ENCODE measurements around the gene POC1A.

The POC1A gene
- 0.54 to 1.5 (median 1.3) reads per million in 4 donors for total RNA-seq

GRCh38 chr3:52154135-52155094 lies at the start of gene POC1A:
POC1A (minus strand) TSS chr3:52154423; CDS start chr3:52154372, 51 bp downstream.
- DNase-seq = peak; percentile 71 to 94 (median 77)

DNA sequence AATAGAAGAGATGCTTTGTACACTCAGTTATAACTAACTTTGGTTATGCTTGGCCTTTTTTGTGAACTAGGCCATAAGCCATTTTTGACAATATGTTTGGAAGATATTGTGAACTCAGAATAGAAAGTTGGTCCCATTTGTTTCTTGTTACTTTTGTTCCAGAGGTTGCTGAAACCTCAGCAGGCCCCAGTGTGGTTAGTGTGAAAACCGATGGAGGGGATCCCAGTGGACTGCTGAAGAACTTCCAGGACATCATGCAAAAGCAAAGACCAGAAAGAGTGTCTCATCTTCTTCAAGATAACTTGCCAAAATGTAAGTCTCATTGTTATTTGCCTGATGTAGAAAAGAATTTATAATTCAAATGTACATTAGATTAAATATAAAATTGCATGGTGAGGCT lies 49.5 kb upstream of the POC1A start:
- no peak for DNase-seq

DNA sequence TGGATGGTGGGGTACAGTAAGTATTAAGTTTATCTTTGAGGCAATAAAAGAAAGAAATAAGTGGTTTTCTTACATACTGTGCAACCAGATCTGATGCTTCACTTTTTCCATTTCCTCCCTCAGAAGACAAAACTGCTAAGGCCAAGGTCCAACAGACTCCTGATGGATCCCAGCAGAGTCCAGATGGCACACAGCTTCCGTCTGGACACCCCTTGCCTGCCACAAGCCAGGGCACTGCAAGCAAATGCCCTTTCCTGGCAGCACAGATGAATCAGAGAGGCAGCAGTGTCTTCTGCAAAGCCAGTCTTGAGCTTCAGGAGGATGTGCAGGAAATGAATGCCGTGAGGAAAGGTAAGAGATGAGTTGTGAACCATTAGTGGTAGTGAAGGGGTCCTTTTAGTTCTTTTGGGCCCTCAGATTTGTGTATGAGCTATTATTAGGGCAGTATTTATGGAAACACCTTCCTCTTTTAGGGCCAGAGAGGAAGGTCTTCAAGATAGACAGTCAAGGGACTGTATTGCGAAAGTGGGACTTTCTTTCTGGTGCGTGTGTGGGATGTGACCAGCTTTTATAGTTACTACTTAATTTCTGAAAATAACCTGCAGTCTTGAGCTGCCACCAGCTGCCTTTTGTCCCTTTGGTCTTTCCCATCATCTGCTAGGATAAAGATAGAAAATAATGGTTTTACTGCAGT lies 48.3 kb upstream of the POC1A start:
- DNase-seq = no peak

GRCh38 chr3:52200981-52201679 lies 46.9 kb upstream of the POC1A start:
- DNase-seq = no peak

DNA sequence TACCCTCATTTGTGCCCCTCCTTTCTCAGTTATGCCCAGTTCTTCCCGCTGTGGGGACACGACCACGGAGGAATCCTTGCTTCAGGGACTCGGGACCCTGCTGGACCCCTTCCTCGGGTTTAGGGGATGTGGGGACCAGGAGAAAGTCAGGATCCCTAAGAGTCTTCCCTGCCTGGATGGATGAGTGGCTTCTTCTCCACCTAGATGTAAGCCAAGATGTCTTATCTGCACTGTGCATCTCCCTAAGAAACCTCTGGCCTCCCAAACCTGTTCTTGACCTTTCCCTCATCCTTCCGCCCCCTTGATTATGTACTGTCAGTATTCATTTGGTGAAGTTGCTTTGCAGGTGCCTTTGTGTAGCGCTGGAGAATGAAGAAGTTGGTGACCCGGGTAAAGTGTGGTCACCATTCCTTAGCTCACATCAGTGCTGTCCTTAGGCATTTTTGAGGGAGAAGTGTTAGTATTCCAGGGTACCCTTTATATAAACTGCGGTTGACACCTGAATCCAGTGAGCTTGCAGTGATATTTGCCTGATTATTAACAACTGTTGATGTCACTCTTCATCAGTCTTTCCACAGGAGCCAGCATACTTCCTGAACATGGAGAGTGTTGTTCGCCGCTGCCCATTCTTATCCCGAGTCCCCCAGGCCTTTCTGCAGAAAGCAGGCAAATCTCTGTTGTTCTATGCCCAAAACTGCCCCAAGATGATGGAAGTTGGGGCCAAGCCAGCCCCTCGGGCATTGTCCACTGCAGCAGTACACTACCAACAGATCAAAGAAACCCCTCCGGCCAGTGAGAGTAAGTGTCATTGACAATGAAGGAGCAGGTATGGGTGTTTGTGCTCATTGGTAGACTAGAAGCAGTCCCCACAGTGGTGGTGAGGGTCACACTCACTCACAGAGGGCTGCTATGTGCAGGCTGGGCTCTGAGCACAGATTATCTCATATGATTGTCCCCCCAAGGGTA lies 44.7 kb upstream of the POC1A start:
- DNase-seq = no peak

DNA sequence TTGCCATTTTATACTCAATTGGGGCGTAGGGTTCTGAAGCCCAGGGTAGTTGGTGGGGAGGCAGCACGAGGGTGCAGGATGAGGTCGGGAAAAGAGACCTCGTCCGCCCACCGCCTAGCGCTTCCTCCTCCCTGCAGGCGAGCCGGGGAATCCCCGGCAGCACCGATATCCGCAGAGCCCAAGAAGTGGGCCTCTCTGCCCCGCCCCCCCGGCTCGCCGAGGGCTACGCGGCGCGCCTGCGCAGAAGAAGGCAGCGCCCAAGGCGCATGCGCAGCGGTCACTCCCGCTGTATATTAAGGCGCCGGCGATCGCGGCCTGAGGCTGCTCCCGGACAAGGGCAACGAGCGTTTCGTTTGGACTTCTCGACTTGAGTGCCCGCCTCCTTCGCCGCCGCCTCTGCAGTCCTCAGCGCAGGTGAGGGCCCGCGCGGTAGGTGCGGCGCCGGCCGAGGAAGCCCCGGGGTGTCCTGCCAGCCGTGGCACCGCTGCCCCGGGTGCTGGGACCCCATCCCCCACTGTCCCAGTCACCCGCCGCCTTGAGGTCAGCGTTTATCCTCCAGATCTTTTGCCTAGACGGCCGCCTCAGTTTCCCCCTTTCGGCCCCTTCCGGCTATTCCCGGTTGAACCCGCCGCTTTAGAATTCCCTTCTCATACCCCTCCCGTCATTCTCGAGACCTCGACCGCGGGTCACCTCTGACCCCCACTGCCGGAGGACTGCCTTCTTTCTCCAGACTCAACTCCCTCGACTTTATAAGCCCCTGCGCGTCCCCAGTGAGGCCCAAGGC lies 43.8 kb upstream of the POC1A start, which contains the start of gene ALAS1:
Gene ALAS1, plus strand, starts transcription at position 319 of the 784 bp plus-strand sequence. CDS start 1,082 bp downstream, outside the sequence.
- peak; percentile 89 to 95 (median 92) for DNase-seq

- no peak for DNase-seq
Measured at GRCh38 chr3:52197499-52197841, 43.2 kb upstream of the POC1A start.

DNA sequence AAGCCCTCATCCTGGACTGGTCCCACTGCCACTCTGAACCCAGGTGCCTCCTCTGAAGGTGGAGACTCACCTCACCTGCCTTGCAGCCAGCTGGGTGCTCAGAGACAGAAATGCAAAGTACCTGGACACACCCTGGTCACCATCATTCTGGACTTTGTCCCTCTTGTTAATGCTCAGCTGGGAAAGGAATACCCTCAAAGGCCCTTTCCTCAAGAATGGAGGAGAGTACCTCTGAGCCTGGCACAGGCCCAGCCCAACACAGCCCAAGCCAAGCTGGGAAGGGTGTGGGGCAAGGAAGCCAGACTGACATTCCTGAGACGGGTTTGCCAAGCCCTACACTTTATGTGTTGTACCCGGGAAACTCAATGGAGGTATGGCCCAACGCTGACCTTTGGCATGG lies 42.8 kb upstream of the POC1A start:
- no peak for DNase-seq

DNA sequence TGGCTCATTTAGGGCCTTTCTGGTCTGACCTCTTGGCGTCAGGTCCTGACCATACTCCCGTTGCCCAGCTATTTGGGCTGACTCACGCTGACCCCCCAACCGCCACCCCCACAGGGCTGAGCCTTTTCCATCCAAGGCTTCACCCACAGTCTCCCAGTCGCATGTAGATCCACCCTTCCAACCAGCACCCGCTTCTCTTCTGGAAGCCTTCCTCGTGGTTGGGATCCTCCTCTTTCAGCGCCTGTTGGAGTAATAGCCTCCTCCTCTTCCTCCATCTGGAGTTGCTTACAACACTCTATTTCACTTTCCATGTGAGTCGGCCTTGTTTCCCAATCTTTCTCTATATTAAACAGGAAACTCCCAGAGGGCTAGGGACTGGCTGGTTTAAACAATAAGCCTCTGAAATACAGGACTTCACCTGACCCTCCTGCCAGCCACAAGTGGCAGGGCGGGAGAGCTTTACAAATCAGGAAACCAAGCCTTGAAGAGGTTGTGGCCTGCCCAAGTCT lies 41.7 kb upstream of the POC1A start:
- no peak for DNase-seq

DNA sequence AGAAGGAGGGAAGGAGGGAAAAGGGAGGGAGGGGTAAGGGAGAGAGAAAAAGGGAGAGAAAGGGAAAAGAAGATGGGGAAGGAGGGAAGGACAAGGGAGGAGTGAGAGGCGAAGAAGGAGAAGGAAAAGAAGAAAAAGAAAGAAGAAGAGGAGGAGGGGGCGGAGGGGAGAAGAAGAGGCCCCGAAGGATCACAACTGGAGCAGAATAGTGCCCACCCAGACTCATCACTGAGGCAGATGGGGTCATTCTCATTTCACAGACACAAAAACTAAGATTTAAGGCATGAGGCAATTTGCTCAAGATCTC lies 41.0 kb upstream of the POC1A start:
- no peak for DNase-seq

- DNase-seq = no peak
Measured at GRCh38 chr3:52194485-52195290, 40.5 kb upstream of the POC1A start.

DNA sequence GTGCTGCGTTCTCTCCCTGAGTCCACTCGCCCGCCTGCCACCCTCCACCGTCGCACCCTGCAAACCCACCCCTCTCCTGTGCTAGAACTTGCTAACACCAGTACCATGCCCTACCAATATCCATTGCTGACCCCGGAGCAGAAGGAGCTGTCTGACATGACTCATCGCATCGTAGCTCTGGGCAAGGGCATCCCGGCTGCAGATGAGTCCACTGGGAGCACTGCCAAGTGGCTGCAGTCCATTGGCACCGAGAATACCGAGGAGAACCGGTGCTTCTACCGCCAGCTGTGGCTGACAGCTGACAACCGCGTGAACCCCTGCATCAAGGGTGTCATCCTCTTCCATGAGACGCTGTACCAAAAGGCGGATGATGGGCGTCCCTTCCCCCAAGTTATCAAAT lies 38.8 kb upstream of the POC1A start:
- no peak for DNase-seq

DNA sequence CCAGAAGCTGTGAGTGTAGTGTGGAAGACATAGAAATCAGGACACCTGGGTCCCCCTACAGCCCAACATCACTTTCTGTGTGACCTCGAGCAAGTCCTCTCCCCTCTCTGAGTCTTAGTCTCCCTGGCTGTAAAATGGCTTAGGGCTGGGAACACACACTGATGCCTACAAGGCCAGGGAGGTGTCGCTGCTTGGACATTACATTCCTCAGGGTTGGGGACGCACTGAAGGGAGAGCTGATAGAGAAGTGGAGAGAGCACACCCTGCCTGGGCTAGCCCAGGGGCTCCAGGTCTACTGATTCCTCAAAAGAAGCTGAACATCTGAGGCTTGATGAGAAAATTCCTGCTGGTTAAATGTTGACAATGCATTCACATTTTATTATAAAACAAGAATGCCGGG lies 37.4 kb upstream of the POC1A start:
- DNase-seq = no peak

- no peak for DNase-seq
Measured at GRCh38 chr3:52190294-52191074, 36.3 kb upstream of the POC1A start.

DNA sequence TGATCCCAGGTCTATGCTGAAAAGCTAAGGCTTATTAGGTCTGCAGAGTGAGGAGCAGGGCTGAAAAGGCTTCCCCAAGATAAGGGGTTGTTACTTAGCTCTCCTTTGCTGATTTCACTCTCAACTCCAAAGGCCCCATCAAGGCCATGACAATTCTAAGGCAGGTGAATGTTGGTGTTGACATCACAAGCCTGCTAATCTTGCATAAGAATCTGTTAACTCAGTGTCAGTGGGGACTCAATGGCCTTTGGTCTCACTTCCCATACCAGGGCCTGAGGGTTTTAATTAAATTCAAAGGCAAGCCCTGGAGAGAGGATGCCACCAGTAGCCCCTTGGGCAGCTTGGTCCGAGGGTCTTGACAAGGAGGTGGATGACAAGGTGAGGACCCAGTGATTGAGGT lies 34.3 kb upstream of the POC1A start:
- no peak for DNase-seq

DNA sequence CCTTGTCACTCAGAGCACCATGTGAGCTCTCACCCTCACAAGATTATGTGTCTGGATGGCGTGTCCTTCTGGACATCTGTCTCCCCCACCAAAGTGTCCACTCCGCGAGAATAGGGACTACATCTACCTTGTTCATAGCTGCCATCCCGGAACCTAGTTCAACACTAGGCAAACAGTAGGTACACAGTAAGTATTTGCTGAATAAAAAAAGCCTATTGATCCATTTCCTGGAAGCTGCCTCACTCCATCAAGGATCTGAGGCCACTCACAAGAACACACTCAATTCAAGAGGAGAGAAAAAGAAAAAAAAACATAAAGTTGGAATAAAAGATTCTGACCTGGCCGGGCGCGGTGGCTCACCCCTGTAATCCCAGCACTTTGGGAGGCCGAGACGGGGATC lies 32.5 kb upstream of the POC1A start:
- DNase-seq = no peak

- no peak for DNase-seq
Measured at GRCh38 chr3:52185837-52186236, 31.6 kb upstream of the POC1A start.

- DNase-seq = no peak
Measured at GRCh38 chr3:52185311-52185710, 31.1 kb upstream of the POC1A start.

DNA sequence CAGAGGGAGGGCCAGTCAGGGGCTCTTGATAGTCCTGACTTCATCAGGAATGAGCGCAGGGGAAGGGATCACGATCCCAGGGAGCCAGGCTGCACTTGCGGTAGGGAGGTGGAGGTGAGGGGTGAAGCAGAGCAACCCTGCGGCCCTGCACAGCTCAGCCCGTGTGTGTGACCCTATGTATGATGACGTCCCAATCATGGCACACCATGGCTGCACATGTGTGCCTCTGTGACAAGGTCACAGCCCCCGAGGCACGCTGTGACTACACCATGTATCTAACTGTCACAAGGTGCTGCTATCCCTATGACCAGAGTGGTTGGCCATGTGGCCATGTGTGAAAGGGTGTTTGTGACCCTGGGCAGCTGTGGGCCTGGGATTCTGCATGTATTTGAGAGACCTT lies 30.5 kb upstream of the POC1A start:
- DNase-seq = no peak

Measured in T-helper 1 cell (primary cell).